Hepatocyte (in vitro differentiated cells): ENCODE data around the gene VPS4B. TPM values are rescaled to one million over a fixed set of nuclear protein-coding genes. Genes with fewer than 3 reads are reported as not detected.

Experiments
- DNase-seq: peaks from one replicate; pipeline ENCODE4 v3.0.0-alpha.2; 2016; ENCODE audit warnings: low spot score
- H2AFZ ChIP-seq: fragments of 200-600 bp; sonication (generic); 2 replicates; pipeline ENCODE4 v1.6.0; 2016; ENCODE audit warnings: antibody characterized with exemption, mild to moderate bottlenecking
- H3K27ac ChIP-seq: fragments of 200-600 bp; sonication (generic); 2 replicates; pipeline ENCODE4 v1.5.1; 2016; ENCODE audit warnings: mild to moderate bottlenecking
- H3K27me3 ChIP-seq: fragments of 200-600 bp; sonication (generic); 2 replicates; pipeline ENCODE4 v1.6.1; 2016
- H3K36me3 ChIP-seq: fragments of 200-600 bp; sonication (generic); replicated peaks from 2 replicates; pipeline ENCODE4 v1.5.1; 2016; ENCODE audit warnings: low read depth; ENCODE audit not compliant: insufficient read depth
- H3K4me1 ChIP-seq: fragments of 200-600 bp; sonication (generic); 2 replicates; pipeline ENCODE4 v1.5.1; 2016; ENCODE audit warnings: mild to moderate bottlenecking, moderate library complexity; ENCODE audit not compliant: insufficient read depth
- H3K4me2 ChIP-seq: fragments of 200-600 bp; sonication (generic); 2 replicates; pipeline ENCODE4 v1.6.0; 2016
- H3K4me3 ChIP-seq: fragments of 200-600 bp; sonication (generic); 2 replicates; pipeline ENCODE4 v1.5.1; 2016; ENCODE audit warnings: mild to moderate bottlenecking
- H3K79me2 ChIP-seq: fragments of 200-600 bp; sonication (generic); 2 replicates; pipeline ENCODE4 v1.6.0; 2017; ENCODE audit warnings: mild to moderate bottlenecking
- H3K9me2 ChIP-seq: fragments of 200-600 bp; sonication (generic); replicated peaks from 2 replicates; pipeline ENCODE4 v1.6.0; 2017; ENCODE audit warnings: mild to moderate bottlenecking; ENCODE audit not compliant: insufficient read depth
- H3K9me3 ChIP-seq: fragments of 200-600 bp; sonication (generic); 2 replicates; pipeline ENCODE4 v1.5.1; 2016; ENCODE audit warnings: low read depth, mild to moderate bottlenecking
- H4K20me1 ChIP-seq: fragments of 200-600 bp; sonication (generic); 2 replicates; pipeline ENCODE4 v1.6.0; 2016; ENCODE audit warnings: mild to moderate bottlenecking; ENCODE audit not compliant: insufficient read depth, poor library complexity, severe bottlenecking
- EZH2 ChIP-seq: fragments of 200-600 bp; sonication (generic); IDR thresholded peaks from 2 replicates; pipeline ENCODE4 v1.6.1; 2016; ENCODE audit warnings: antibody characterized with exemption, mild to moderate bottlenecking, borderline replicate concordance
- EZH2phosphoT487 ChIP-seq: fragments of 200-600 bp; sonication (generic); IDR thresholded peaks from one replicate; pipeline ENCODE4 v1.6.1; 2018; ENCODE audit warnings: antibody characterized with exemption, mild to moderate bottlenecking, low read depth, moderate library complexity; ENCODE audit not compliant: unreplicated experiment, severe bottlenecking
- WGBS: methylation state at CpG from one replicate; pipeline ENCODE4 v1.1.6; 2016; ENCODE audit warnings: low lambda C conversion rate; ENCODE audit errors: missing lambda C conversion rate; 5-methylcytosine and 5-hydroxymethylcytosine counted together
- polyA plus RNA-seq: library from polyadenylated mRNA; unstranded; fragments of >200 nt; fragmentation: Nextera tagmentation; extraction: Ambion mirVana; gene quantifications from 2 replicates; pipeline ENCODE4 v1.2.1, GENCODE V29; 2016
- total RNA-seq: library from RNA; depleted of rRNA; stranded (reverse); fragments of >200 nt; gene quantifications from 2 replicates; pipeline ENCODE4 v1.2.3, GENCODE V29; 2014
- TF ChIP-seq, protein P1 (sequence below): fragments of 200-600 bp; sonication (generic); IDR thresholded peaks from 2 replicates; pipeline ENCODE4 v1.5.1; 2016; ENCODE audit warnings: antibody characterized with exemption, mild to moderate bottlenecking; ENCODE audit not compliant: poor library complexity

Gene VPS4B
- total and polyA plus RNA-seq, 2 experiments from 2014 or later, result 35.0 to 49.2 TPM

DNA sequence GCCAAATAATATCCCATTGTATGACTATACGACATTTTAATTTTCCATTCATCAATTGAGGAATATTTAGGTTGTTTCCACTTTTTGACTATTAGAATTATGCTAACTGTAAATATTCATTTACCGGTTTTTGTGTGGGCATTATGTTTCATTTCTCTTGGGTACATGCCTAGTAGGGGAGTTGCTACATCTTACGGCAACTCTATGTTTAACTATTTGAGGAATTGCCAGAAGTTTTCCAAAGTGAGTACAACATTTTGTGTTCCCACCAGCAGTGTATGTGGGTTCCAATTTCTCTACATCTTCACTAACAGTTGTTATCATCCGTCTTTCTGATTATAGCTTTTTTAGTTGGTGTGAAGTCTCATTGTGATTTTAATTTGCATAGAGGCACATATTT lies 53.7 kb downstream of the VPS4B start:
- Histone ChIP-seq H3K79me2 (peaks cover 33% of the 10 kb centered on the region), H3K27me3 (no peaks in the 10 kb centered on the region), H3K27ac (no peak overlapping the region), H3K36me3 (no peaks in the 10 kb centered on the region), H3K4me3 (no peak overlapping the region), H3K9me2 (no peaks in the 10 kb centered on the region), H3K9me3 (no peaks in the 10 kb centered on the region), H2AFZ (no peak overlapping the region), H3K4me1 (peaks cover 7% of the 10 kb centered on the region), H4K20me1 (peaks cover 10% of the 10 kb centered on the region), H3K4me2 (peak overlapping the region; percentile 76)
- WGBS, result 97% methylated on average over 4 of the region's 4 CpGs
- TF ChIP-seq, protein P1, sequence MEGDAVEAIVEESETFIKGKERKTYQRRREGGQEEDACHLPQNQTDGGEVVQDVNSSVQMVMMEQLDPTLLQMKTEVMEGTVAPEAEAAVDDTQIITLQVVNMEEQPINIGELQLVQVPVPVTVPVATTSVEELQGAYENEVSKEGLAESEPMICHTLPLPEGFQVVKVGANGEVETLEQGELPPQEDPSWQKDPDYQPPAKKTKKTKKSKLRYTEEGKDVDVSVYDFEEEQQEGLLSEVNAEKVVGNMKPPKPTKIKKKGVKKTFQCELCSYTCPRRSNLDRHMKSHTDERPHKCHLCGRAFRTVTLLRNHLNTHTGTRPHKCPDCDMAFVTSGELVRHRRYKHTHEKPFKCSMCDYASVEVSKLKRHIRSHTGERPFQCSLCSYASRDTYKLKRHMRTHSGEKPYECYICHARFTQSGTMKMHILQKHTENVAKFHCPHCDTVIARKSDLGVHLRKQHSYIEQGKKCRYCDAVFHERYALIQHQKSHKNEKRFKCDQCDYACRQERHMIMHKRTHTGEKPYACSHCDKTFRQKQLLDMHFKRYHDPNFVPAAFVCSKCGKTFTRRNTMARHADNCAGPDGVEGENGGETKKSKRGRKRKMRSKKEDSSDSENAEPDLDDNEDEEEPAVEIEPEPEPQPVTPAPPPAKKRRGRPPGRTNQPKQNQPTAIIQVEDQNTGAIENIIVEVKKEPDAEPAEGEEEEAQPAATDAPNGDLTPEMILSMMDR, result no peak
- TF ChIP-seq EZH2phosphoT487 (no peak), EZH2 (no peak)
- no peak for DNase-seq

DNA sequence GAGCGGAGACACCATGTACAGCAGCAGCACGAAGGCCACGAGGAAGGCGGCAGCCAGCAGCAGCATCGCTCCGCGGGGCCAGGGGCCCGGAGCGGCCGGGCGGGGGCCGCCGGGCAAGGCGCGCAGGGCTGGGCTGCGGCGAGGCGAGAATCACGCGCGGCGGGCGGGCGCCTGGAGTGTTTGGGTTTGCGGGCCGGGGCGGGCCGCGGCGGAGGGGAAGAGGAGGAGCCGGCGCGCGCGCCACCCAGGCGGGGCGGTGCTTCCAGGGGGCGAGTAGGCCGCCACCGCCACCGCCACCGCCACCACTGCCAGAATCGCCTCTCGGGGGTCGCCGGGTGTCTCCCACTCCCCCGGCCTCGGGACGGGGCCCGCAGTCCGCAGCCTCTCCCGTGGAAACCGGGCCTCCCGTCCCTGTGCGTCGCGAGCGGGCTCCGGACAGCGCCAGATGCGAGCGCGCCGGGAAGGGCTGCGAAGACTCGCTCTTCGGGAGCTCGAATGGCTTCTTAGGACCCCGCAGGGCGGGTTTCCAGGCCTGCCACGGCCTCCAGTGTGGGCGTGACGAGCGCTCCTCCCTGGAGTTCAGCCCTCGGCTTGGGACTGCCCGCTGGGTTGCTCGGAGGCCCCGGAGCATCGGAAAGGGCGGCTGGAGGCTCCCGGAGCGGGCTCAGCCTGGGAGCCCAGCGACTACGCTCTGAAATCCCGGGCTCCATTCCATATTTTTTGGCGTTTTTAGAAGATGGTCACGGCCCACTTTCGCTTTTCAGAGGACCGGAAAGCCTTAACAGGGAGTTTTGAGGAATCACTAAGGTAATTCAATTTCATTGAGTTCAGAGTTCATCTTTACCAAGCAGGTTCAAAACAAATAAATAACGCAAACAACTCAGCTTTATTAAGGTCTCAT lies 55.0 kb downstream of the VPS4B start, which contains the start of gene KDSR:
Gene KDSR (minus strand): TSS at position 154 of the 901 bp plus-strand sequence. CDS start 88 bp downstream, at position 66.
- Histone ChIP-seq H2AFZ (peak within 1 kb of the TSS; percentile 85), H3K4me3 (peak within 1 kb of the TSS; percentile 86), H3K9me2 (no peaks in the 10 kb centered on the region), H3K9me3 (no peaks in the 10 kb centered on the region), H3K27me3 (no peaks in the 10 kb centered on the region), H4K20me1 (peaks cover 10% of the 10 kb centered on the region), H3K79me2 (peaks cover 39% of the 10 kb centered on the region), H3K27ac (peak within 1 kb of the TSS; percentile 99), H3K36me3 (no peaks in the 10 kb centered on the region), H3K4me2 (peak within 1 kb of the TSS; percentile 92), H3K4me1 (peaks cover 7% of the 10 kb centered on the region)
- 1% methylated on average over 54 of the region's 90 CpGs for WGBS
- peak; percentile 99 for DNase-seq
- TF ChIP-seq, protein P1, result no peak

DNA sequence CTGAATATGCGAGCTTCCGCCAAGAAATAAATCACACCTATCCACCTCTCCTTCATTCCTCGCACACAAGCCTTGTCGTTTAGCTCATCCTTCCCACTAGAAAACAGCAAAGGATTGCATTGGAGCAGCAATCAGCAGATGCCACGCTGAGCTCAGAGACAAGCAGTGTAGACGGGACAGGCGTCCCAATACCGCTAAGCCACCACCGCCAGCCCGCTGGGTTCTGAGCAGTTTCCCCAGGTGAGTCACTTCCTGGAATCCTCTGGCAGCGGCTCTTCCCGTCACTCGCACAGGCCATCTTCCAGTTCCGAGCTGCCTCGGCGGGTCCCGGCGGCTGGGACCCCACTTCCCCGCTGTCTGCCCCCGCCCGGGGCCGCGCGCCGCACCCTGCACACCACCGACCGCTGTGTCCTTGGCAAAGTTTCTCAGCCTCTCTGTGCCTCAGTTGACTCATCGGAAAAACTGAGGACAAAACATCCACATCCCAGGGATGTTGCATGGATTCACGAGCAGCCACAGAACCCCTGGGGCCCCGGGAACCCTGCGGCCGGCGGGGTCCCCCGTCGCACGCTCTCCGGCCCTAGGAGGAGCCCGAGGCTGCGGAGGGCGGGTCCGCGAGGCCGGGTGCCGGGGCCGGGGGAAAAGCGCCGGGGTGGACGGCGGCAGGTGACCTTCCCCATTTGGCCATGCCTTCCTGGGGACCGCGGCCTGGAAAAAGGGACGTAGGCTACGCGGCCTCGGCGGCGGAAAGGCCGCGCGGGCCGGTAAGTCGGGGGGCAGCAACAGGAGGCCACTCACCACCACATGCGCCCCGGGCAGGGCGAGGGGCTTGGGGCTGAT lies 55.8 kb downstream of the VPS4B start:
- under 1% methylated on average over 64 of the region's 65 CpGs for WGBS
- H3K4me2 ChIP-seq, result peak overlapping the region; percentile 92
- H4K20me1 ChIP-seq, result peaks cover 10% of the 10 kb centered on the region
- peak overlapping the region; percentile 99 for H3K27ac ChIP-seq
- no peaks in the 10 kb centered on the region for H3K9me2 ChIP-seq
- H3K4me1 ChIP-seq, result peaks cover 7% of the 10 kb centered on the region
- peaks cover 39% of the 10 kb centered on the region for H3K79me2 ChIP-seq
- peak; percentile 83 for DNase-seq
- H3K4me3 ChIP-seq, result peak overlapping the region; percentile 86
- peak overlapping the region; percentile 85 for H2AFZ ChIP-seq
- no peaks in the 10 kb centered on the region for H3K9me3 ChIP-seq
- no peaks in the 10 kb centered on the region for H3K27me3 ChIP-seq
- no peaks in the 10 kb centered on the region for H3K36me3 ChIP-seq
- no peak for TF ChIP-seq EZH2

DNA sequence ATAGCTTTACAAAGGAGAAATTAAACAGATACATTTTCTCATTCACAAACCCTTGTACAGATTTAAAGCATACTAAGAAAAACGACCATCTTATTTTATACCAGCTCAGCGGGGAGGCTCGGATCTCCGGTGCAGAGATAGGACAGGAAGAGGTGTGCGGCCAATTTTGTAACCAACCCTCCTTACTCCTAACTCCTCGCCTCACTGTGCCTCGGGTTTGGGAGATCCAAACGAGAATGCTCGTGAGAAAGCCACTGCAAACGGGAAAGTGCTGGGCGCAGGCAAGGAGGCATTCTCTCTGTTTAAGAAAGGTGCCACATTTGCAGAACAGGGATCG lies 56.4 kb downstream of the VPS4B start:
- Histone ChIP-seq H3K9me3 (no peaks in the 10 kb centered on the region), H3K9me2 (no peaks in the 10 kb centered on the region), H3K4me1 (peaks cover 7% of the 10 kb centered on the region), H3K27me3 (no peaks in the 10 kb centered on the region), H3K27ac (peak overlapping the region; percentile 99), H3K4me2 (peak overlapping the region; percentile 92), H2AFZ (peak overlapping the region; percentile 85), H3K79me2 (peaks cover 39% of the 10 kb centered on the region), H4K20me1 (peaks cover 10% of the 10 kb centered on the region), H3K36me3 (no peaks in the 10 kb centered on the region), H3K4me3 (peak overlapping the region; percentile 86)
- WGBS, result 2% methylated on average over 12 of the region's 12 CpGs
- peak; percentile 10 for DNase-seq
- TF ChIP-seq, protein P1, result no peak
- TF ChIP-seq EZH2 (no peak), EZH2phosphoT487 (no peak)
